K562 (cell line): ENCODE data around the gene KHNYN. TPM values are rescaled to one million over a fixed set of nuclear protein-coding genes. Genes with fewer than 3 reads are reported as not detected.
A peak's percentile ranks its signal among the peaks of the same experiment; 100 is the strongest.
"Not testable (repeated sequence)": the region's sequence is repeated elsewhere in the genome, so short reads cannot be mapped to it uniquely, and the experiment has no call there.

ENCODE experiments used
- ATAC-seq: fragments of 200-7000 bp; cut with Tn5 transposase; 3 replicates; pipeline ENCODE4 v1.9.1; 2020; ENCODE audit warnings: moderate library complexity
- BruUV-seq: library from RNA; stranded (reverse); fragments of 400-500 nt; replicated peaks from 2 replicates; lab custom pipeline; 2021; lab: Mats Ljungman, UMichigan
- CTCF ChIA-PET: fragments of 300-600 bp; formaldehyde crosslinking; extraction: SDS; loops from one replicate; lab custom pipeline; 2021; ENCODE audit warnings: low intra/inter-chr PET ratio; lab: Yijun Ruan, JAX
- POLR2A ChIA-PET: fragments of 300-600, 350-650 bp; sonication (Branson Sonifier 250); formaldehyde crosslinking; extraction: SDS; loops from one replicate; lab custom pipeline; 2021; ENCODE audit warnings: antibody characterized with exemption, inconsistent platforms; lab: Yijun Ruan, JAX
- DNase-seq, 4 experiments: peaks; one replicate each; pipeline versions ENCODE4 v3.0.0 to v3.0.0-alpha.2; 2011 to 2018; ENCODE audit warnings: low spot score in 3 of 4, mixed read lengths in 3 of 4; ENCODE audit errors: extremely low read depth in 1 of 4
- FAIRE-seq: peaks from 2 replicates; lab custom pipeline; 2011; peaks lifted over from hg19 to GRCh38; lab: Jason Lieb, UNC
- H2AFZ ChIP-seq: 2 replicates; pipeline ENCODE4 v1.6.0; 2011; ENCODE audit warnings: low read depth, low read length, control low read depth, inconsistent platforms
- H3K27ac ChIP-seq: fragments of 200-600 bp; 3 replicates; pipeline ENCODE4 v1.8.0; 2011; ENCODE audit warnings: low read depth, mild to moderate bottlenecking, control low read depth, inconsistent platforms, low read length, moderate library complexity, mixed read lengths; ENCODE audit errors: extremely low read depth
- H3K27me3 ChIP-seq, 2 experiments: fragments of 300-600 bp in 1 of 2; 2 replicates in 1 of 2; 3 replicates in 1 of 2; pipeline versions ENCODE4 v1.6.0 to v1.8.0; 2011; ENCODE audit warnings: inconsistent platforms in 2 of 2, low read length in 2 of 2, mild to moderate bottlenecking in 1 of 2, mixed read lengths in 1 of 2, moderate library complexity in 1 of 2; ENCODE audit not compliant: control insufficient read depth in 2 of 2, insufficient read depth in 2 of 2
- H3K36me3 ChIP-seq: fragments of 300-600 bp; 3 replicates; pipeline ENCODE4 v1.8.0; 2011; ENCODE audit warnings: mild to moderate bottlenecking, low read length, inconsistent platforms; ENCODE audit not compliant: control insufficient read depth, insufficient read depth
- H3K4me1 ChIP-seq, 2 experiments: fragments of 200-600 bp in 1 of 2; replicated peaks in 1 of 2; 2 replicates in 1 of 2; 3 replicates in 1 of 2; pipeline versions ENCODE4 v1.5.1 to v1.8.0; 2011; ENCODE audit warnings: inconsistent platforms in 2 of 2, low read length in 2 of 2, mild to moderate bottlenecking in 1 of 2, mixed read lengths in 1 of 2, moderate library complexity in 1 of 2; ENCODE audit not compliant: control insufficient read depth in 2 of 2, insufficient read depth in 2 of 2
- H3K4me2 ChIP-seq: 2 replicates; pipeline ENCODE4 v1.6.1; 2011; ENCODE audit warnings: low read length, control low read depth, inconsistent platforms, mixed read lengths; ENCODE audit not compliant: insufficient read depth
- H3K4me3 ChIP-seq: fragments of 200-600 bp; sonication (generic), shearing (Covaris generic); 2 replicates; pipeline ENCODE4 v1.5.1; 2016; ENCODE audit warnings: control low read depth, inconsistent platforms
- H3K79me2 ChIP-seq: fragments of 200-600 bp; 3 replicates; pipeline ENCODE4 v1.8.0; 2011; ENCODE audit warnings: low read length, inconsistent platforms; ENCODE audit not compliant: control insufficient read depth, insufficient read depth
- H3K9ac ChIP-seq, 2 experiments: 2 replicates each; pipeline versions ENCODE4 v1.6.0 to v1.6.1; 2011; ENCODE audit warnings: low read depth in 2 of 2, low read length in 2 of 2, control low read depth in 1 of 2, inconsistent platforms in 1 of 2, mild to moderate bottlenecking in 1 of 2, mixed read lengths in 1 of 2; ENCODE audit not compliant: insufficient read depth in 1 of 2
- H3K9me1 ChIP-seq: one replicate; pipeline ENCODE4 v1.6.0; 2011; ENCODE audit warnings: inconsistent platforms, mild to moderate bottlenecking, low read length, moderate library complexity; ENCODE audit not compliant: control insufficient read depth, insufficient read depth
- H3K9me3 ChIP-seq: replicated peaks from 2 replicates; pipeline ENCODE4 v1.5.1; 2011; ENCODE audit warnings: low read depth, low read length, inconsistent platforms; ENCODE audit not compliant: control insufficient read depth, insufficient read depth
- H4K20me1 ChIP-seq: replicated peaks from 2 replicates; pipeline ENCODE4 v1.6.1; 2011; ENCODE audit warnings: low read length, inconsistent platforms, mixed read lengths; ENCODE audit not compliant: control insufficient read depth, insufficient read depth
- CGGBP1 ChIP-seq: fragments of 250-450 bp; sonication (Bioruptor Pico); IDR thresholded peaks from 2 replicates; pipeline ENCODE4 v1.9.0; 2021; ENCODE audit warnings: mild to moderate bottlenecking
- DLX4 ChIP-seq: fragments of 250-450 bp; sonication (Bioruptor Pico); IDR thresholded peaks from 2 replicates; pipeline ENCODE4 v1.6.1; 2021; ENCODE audit warnings: mild to moderate bottlenecking
- FOSL1 ChIP-seq: fragments of 200-800 bp; sonication (Bioruptor generic); conservative IDR thresholded peaks from 2 replicates; pipeline ENCODE4 v1.6.1; 2016; ENCODE audit warnings: missing genetic modification characterization, missing compliant biosample characterization
- NCOA6 ChIP-seq: fragments of 450-650 bp; IDR thresholded peaks from 2 replicates; pipeline ENCODE4 v1.6.1; 2017; ENCODE audit warnings: mild to moderate bottlenecking
- RBM17 ChIP-seq: fragments of 200-400 bp; formaldehyde crosslinking; IDR thresholded peaks from 2 replicates; pipeline ENCODE4 v1.6.1; 2017; ENCODE audit warnings: low read depth, mild to moderate bottlenecking, low read length, borderline replicate concordance
- SIRT6 ChIP-seq: IDR thresholded peaks from one replicate; pipeline ENCODE4 v1.6.1; 2012; ENCODE audit warnings: low read depth, mild to moderate bottlenecking, control low read depth, inconsistent platforms, low read length, moderate library complexity
- SUPT5H ChIP-seq: fragments of 450-650 bp; IDR thresholded peaks from 2 replicates; pipeline ENCODE4 v1.6.1; 2016
- WGBS: fragments of 100-300 bp; shearing (Covaris generic); methylation state at CpG from one replicate; pipeline ENCODE4 v1.1.6; 2016; ENCODE audit warnings: low coverage, mixed read lengths; ENCODE audit not compliant: insufficient coverage; ENCODE audit errors: missing lambda C conversion rate; 5-methylcytosine and 5-hydroxymethylcytosine counted together
- in situ Hi-C: fragments of 300-500 bp; cut with MboI; formaldehyde crosslinking; loops from 4 replicates; pipeline ENCODE4 v1.15.0; 2018; ENCODE audit warnings: inconsistent platforms, mixed read lengths
- intact Hi-C: fragments of 100-400 bp; cut with micrococcal nuclease; formaldehyde crosslinking; loops from 2 replicates; pipeline ENCODE4 v1.14.2; 2022
- polyA plus RNA-seq, 8 experiments: library from polyadenylated mRNA; depleted of rRNA in 4 of 8; stranded (reverse) in 5 of 8; unstranded in 3 of 8; fragments of >200 nt; fragmentation: Nextera tagmentation in 2 of 8; fragmentation: Illumina TruSeq in 1 of 8; extraction: Ambion mirVana in 2 of 8; extraction: Trizol in 1 of 8; gene quantifications; 2 replicates each; pipeline versions ENCODE4 v1.2.1 to v1.2.3, GENCODE V29; 2011 to 2014; ENCODE audit warnings: inconsistent platforms in 1 of 8, missing spikeins in 1 of 8
- total RNA-seq, 7 experiments: library from RNA; depleted of rRNA in 6 of 7; stranded (reverse); fragments of >200 nt in 6 of 7; fragmentation: Illumina TruSeq in 2 of 7; extraction: Trizol in 2 of 7; gene quantifications; 2 replicates each; pipeline versions ENCODE4 v1.2.1 to v1.2.3, GENCODE V29; 2011 to 2021; ENCODE audit warnings: low replicate concordance in 1 of 7
- TF ChIP-seq, protein P1 (sequence below): sonication (generic); formaldehyde crosslinking; IDR thresholded peaks from 2 replicates; pipeline ENCODE4 v1.9.0; 2022; ENCODE audit warnings: mild to moderate bottlenecking, missing genetic modification reagents

KHNYN gene
- total and polyA plus RNA-seq, 9 of the 15 experiments (the other 6 are each of a cell fraction or from before 2014, with no cell fraction given) = 0.76 to 26.0 (median 14.1) TPM

DNA sequence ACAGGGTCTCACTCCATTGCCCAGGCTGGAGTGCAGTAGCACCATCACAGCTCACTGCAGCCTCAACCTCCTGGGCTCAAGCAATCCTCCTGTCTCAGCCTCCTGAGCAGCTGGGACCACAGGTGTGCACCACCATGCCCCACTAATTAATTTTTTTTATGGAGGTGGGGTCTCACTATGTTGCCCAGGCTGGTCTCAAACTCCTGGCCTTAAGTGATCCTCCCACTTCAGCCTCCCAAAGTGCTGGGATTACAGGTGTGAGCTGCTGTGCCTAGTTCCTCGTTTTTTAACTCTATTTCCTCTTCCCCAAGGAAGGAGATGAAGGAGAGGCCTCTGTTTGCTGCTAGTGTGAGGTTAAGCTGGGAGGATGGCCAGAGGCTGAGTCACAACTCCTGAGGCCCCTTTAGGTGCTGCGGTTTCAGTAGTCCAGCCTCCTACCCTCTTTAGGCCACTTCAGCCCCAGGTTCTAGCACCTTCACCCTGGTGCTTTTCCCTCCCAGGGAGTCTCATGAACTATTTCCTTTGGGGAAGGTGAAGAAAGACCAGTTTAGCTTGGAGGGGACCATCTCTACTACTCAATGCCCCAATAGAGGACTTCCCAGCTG, 53.0 kb downstream of the KHNYN start:
- H3K9me1 ChIP-seq, H3K79me2 ChIP-seq, H3K4me3 ChIP-seq, H3K4me2 ChIP-seq, intact Hi-C loops, H3K36me3 ChIP-seq, DNase-seq, H3K27me3 ChIP-seq, H4K20me1 ChIP-seq, ATAC-seq, FAIRE-seq, H3K9me3 ChIP-seq, H3K4me1 ChIP-seq, in situ Hi-C loops, H3K9ac ChIP-seq, H3K27ac ChIP-seq, BruUV-seq, H2AFZ ChIP-seq: not testable (repeated sequence)
- WGBS = 0% methylated on average over 1 of the region's 2 CpGs
- ChIA-PET CTCF (interaction anchor here (2.5 kb wide), 1 partner anchor 196 kb away, joined by 9 read pairs; no protein-coding TSS in a partner anchor), POLR2A (interaction anchor here (1.0 to 1.2 kb wide), 2 partner anchors 16 to 24 kb away, joined by 3 read pairs; no protein-coding TSS in a partner anchor)
- TF ChIP-seq FOSL1 (tag) = 0 out of 2 replicates have a peak, but pooled peaks have one; percentile 13

GRCh38 chr14:24483604-24484252, 54.0 kb downstream of the KHNYN start:
- POLR2A ChIA-PET = interaction anchor here (0.6 to 1.2 kb wide), 2 partner anchors 15 to 290 kb away, joined by 3 to 4 read pairs; no protein-coding TSS in a partner anchor
- intact Hi-C loops (no loop called here), in situ Hi-C loops (no loop called here)
- Histone ChIP-seq H3K36me3 (no peaks in the 10 kb centered on the region), H3K9me1 (no peaks in the 10 kb centered on the region), H3K9ac (no peak overlapping the region), H3K79me2 (no peaks in the 10 kb centered on the region), H3K27me3 (no peaks in the 10 kb centered on the region), H4K20me1 (no peaks in the 10 kb centered on the region), H2AFZ (no peak overlapping the region), H3K4me1 (peaks cover 0 to 6% of the 10 kb centered on the region in 2 experiments; a peak in 2 of 5 replicates), H3K9me3 (no peaks in the 10 kb centered on the region), H3K4me2 (no peak overlapping the region), H3K4me3 (no peak overlapping the region), H3K27ac (no peak overlapping the region)
- 0% methylated on average over 3 of the region's 4 CpGs for WGBS
- ATAC-seq (no peak), FAIRE-seq (no peak), DNase-seq (no peak)
- CTCF ChIA-PET = no interaction called here
- no TSS peak for BruUV-seq
- no peak for TF ChIP-seq RBM17
- TF ChIP-seq SIRT6 = no peak
- no peak for TF ChIP-seq NCOA6
- TF ChIP-seq DLX4 = no peak
- TF ChIP-seq SUPT5H = no peak
- TF ChIP-seq, protein P1, sequence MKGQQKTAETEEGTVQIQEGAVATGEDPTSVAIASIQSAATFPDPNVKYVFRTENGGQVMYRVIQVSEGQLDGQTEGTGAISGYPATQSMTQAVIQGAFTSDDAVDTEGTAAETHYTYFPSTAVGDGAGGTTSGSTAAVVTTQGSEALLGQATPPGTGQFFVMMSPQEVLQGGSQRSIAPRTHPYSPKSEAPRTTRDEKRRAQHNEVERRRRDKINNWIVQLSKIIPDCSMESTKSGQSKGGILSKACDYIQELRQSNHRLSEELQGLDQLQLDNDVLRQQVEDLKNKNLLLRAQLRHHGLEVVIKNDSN (CRISPR knock-in tag) = no peak
- TF ChIP-seq CGGBP1 = no peak
